ENCODE results near the gene HMG20A.

DNA sequence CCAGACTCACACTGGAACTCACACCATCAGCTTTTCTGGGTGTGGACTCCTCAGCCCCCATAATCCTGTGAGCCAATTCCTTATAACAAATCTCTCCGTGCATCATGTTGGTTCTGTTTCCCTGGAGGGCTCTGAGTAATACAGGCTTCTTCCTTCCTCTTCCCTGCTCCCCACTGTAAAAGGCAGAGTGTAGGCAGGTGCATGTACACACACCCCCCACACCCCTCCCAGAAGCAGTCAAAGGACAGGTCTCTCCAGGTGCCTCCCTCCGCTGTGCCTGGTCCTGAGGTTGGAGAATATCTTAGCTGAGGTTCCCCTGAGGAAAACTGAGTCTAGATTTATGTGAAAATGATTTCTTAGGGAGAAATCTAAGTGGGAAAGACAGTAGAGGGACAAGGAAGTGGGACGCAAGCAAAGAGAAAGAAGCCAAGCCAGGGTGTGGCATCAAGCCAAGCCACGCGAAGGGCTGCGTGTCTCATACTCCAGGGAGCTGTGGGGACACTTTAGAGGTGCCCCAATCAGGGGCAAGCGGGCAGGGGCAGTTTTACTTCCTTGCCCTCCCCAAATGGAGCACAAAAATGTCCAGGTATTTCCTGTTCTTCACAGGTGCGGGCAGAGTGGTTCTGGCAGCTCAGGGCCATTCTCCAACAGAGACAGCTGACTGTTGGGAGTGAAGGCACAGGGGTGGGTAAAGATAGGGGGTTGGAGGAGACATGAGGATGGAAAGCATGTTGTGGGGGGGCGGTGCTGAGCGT is 86.6 kb downstream of the HMG20A start:
- TF ChIP-seq, protein P1, sequence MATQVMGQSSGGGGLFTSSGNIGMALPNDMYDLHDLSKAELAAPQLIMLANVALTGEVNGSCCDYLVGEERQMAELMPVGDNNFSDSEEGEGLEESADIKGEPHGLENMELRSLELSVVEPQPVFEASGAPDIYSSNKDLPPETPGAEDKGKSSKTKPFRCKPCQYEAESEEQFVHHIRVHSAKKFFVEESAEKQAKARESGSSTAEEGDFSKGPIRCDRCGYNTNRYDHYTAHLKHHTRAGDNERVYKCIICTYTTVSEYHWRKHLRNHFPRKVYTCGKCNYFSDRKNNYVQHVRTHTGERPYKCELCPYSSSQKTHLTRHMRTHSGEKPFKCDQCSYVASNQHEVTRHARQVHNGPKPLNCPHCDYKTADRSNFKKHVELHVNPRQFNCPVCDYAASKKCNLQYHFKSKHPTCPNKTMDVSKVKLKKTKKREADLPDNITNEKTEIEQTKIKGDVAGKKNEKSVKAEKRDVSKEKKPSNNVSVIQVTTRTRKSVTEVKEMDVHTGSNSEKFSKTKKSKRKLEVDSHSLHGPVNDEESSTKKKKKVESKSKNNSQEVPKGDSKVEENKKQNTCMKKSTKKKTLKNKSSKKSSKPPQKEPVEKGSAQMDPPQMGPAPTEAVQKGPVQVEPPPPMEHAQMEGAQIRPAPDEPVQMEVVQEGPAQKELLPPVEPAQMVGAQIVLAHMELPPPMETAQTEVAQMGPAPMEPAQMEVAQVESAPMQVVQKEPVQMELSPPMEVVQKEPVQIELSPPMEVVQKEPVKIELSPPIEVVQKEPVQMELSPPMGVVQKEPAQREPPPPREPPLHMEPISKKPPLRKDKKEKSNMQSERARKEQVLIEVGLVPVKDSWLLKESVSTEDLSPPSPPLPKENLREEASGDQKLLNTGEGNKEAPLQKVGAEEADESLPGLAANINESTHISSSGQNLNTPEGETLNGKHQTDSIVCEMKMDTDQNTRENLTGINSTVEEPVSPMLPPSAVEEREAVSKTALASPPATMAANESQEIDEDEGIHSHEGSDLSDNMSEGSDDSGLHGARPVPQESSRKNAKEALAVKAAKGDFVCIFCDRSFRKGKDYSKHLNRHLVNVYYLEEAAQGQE (IDR thresholded peaks at IDR 0.05; ENCODE audit: insufficient read depth in 1 of 2, low read depth in 2 of 2, low read length in 2 of 2) = no peak
- TF ChIP-seq SIN3A (IDR thresholded peaks at IDR 0.05; ENCODE audit: borderline replicate concordance, insufficient read depth, low read length) (no peak), POLR2AphosphoS5 (IDR thresholded peaks at IDR 0.05; ENCODE audit: low read depth, low read length) (no peak)
